K562 (cell line): ENCODE results near the gene RNF114. TPM values are rescaled to one million over a fixed set of nuclear protein-coding genes. Genes with fewer than 3 reads are reported as not detected.

Experiments used
- ATAC-seq: fragments of 200-7000 bp; cut with Tn5 transposase; 3 replicates; pipeline ENCODE4 v1.9.1; 2020; ENCODE audit warnings: moderate library complexity
- BruUV-seq: library from RNA; stranded (reverse); fragments of 400-500 nt; replicated peaks from 2 replicates; lab custom pipeline; 2021; lab: Mats Ljungman, UMichigan
- CTCF ChIA-PET: fragments of 300-600 bp; formaldehyde crosslinking; extraction: SDS; loops from one replicate; lab custom pipeline; 2021; ENCODE audit warnings: low intra/inter-chr PET ratio; lab: Yijun Ruan, JAX
- POLR2A ChIA-PET: fragments of 300-600, 350-650 bp; sonication (Branson Sonifier 250); formaldehyde crosslinking; extraction: SDS; loops from one replicate; lab custom pipeline; 2021; ENCODE audit warnings: antibody characterized with exemption, inconsistent platforms; lab: Yijun Ruan, JAX
- DNase-seq, 4 experiments: peaks; one replicate each; pipeline versions ENCODE4 v3.0.0 to v3.0.0-alpha.2; 2011 to 2018; ENCODE audit warnings: low spot score in 3 of 4, mixed read lengths in 3 of 4; ENCODE audit errors: extremely low read depth in 1 of 4
- FAIRE-seq: peaks from 2 replicates; lab custom pipeline; 2011; peaks lifted over from hg19 to GRCh38; lab: Jason Lieb, UNC
- H2AFZ ChIP-seq: 2 replicates; pipeline ENCODE4 v1.6.0; 2011; ENCODE audit warnings: low read depth, low read length, control low read depth, inconsistent platforms
- H3K27ac ChIP-seq: fragments of 200-600 bp; 3 replicates; pipeline ENCODE4 v1.8.0; 2011; ENCODE audit warnings: low read depth, mild to moderate bottlenecking, control low read depth, inconsistent platforms, low read length, moderate library complexity, mixed read lengths; ENCODE audit errors: extremely low read depth
- H3K27me3 ChIP-seq, 2 experiments: fragments of 300-600 bp in 1 of 2; 2 replicates in 1 of 2; 3 replicates in 1 of 2; pipeline versions ENCODE4 v1.6.0 to v1.8.0; 2011; ENCODE audit warnings: inconsistent platforms in 2 of 2, low read length in 2 of 2, mild to moderate bottlenecking in 1 of 2, mixed read lengths in 1 of 2, moderate library complexity in 1 of 2; ENCODE audit not compliant: control insufficient read depth in 2 of 2, insufficient read depth in 2 of 2
- H3K36me3 ChIP-seq: fragments of 300-600 bp; 3 replicates; pipeline ENCODE4 v1.8.0; 2011; ENCODE audit warnings: mild to moderate bottlenecking, low read length, inconsistent platforms; ENCODE audit not compliant: control insufficient read depth, insufficient read depth
- H3K4me1 ChIP-seq, 2 experiments: fragments of 200-600 bp in 1 of 2; replicated peaks in 1 of 2; 2 replicates in 1 of 2; 3 replicates in 1 of 2; pipeline versions ENCODE4 v1.5.1 to v1.8.0; 2011; ENCODE audit warnings: inconsistent platforms in 2 of 2, low read length in 2 of 2, mild to moderate bottlenecking in 1 of 2, mixed read lengths in 1 of 2, moderate library complexity in 1 of 2; ENCODE audit not compliant: control insufficient read depth in 2 of 2, insufficient read depth in 2 of 2
- H3K4me2 ChIP-seq: 2 replicates; pipeline ENCODE4 v1.6.1; 2011; ENCODE audit warnings: low read length, control low read depth, inconsistent platforms, mixed read lengths; ENCODE audit not compliant: insufficient read depth
- H3K4me3 ChIP-seq: fragments of 200-600 bp; sonication (generic), shearing (Covaris generic); 2 replicates; pipeline ENCODE4 v1.5.1; 2016; ENCODE audit warnings: control low read depth, inconsistent platforms
- H3K79me2 ChIP-seq: fragments of 200-600 bp; 3 replicates; pipeline ENCODE4 v1.8.0; 2011; ENCODE audit warnings: low read length, inconsistent platforms; ENCODE audit not compliant: control insufficient read depth, insufficient read depth
- H3K9ac ChIP-seq, 2 experiments: 2 replicates each; pipeline versions ENCODE4 v1.6.0 to v1.6.1; 2011; ENCODE audit warnings: low read depth in 2 of 2, low read length in 2 of 2, control low read depth in 1 of 2, inconsistent platforms in 1 of 2, mild to moderate bottlenecking in 1 of 2, mixed read lengths in 1 of 2; ENCODE audit not compliant: insufficient read depth in 1 of 2
- H3K9me1 ChIP-seq: one replicate; pipeline ENCODE4 v1.6.0; 2011; ENCODE audit warnings: inconsistent platforms, mild to moderate bottlenecking, low read length, moderate library complexity; ENCODE audit not compliant: control insufficient read depth, insufficient read depth
- H3K9me3 ChIP-seq: replicated peaks from 2 replicates; pipeline ENCODE4 v1.5.1; 2011; ENCODE audit warnings: low read depth, low read length, inconsistent platforms; ENCODE audit not compliant: control insufficient read depth, insufficient read depth
- H4K20me1 ChIP-seq: replicated peaks from 2 replicates; pipeline ENCODE4 v1.6.1; 2011; ENCODE audit warnings: low read length, inconsistent platforms, mixed read lengths; ENCODE audit not compliant: control insufficient read depth, insufficient read depth
- CEBPZ ChIP-seq: fragments of 150-350 bp; IDR thresholded peaks from 2 replicates; pipeline ENCODE4 v1.6.1; 2014; ENCODE audit warnings: low read depth, mild to moderate bottlenecking, low read length, borderline replicate concordance
- KLF6 ChIP-seq: fragments of 250-450 bp; sonication (Bioruptor Pico); IDR thresholded peaks from 2 replicates; pipeline ENCODE4 v1.4.0; 2020; ENCODE audit warnings: mild to moderate bottlenecking, moderate library complexity, borderline replicate concordance
- NCOA4 ChIP-seq: fragments of 450-650 bp; IDR thresholded peaks from 2 replicates; pipeline ENCODE4 v1.6.1; 2018; ENCODE audit warnings: mild to moderate bottlenecking; ENCODE audit not compliant: partially characterized antibody
- PHB ChIP-seq: fragments of 250-450 bp; sonication (Bioruptor Pico); IDR thresholded peaks from 2 replicates; pipeline ENCODE4 v1.5.0; 2021
- RAD21 ChIP-seq, 2 experiments: fragments of 250-450 bp in 1 of 2; fragments of 450-650 bp in 1 of 2; sonication (Bioruptor Pico) in 1 of 2; formaldehyde crosslinking in 1 of 2; IDR thresholded peaks in 1 of 2; conservative IDR thresholded peaks in 1 of 2; 2 replicates each; pipeline versions ENCODE4 v1.4.0 to v1.8.0; 2020 to 2022; ENCODE audit warnings: mild to moderate bottlenecking in 2 of 2, moderate library complexity in 1 of 2
- RNF219 ChIP-seq: fragments of 250-450 bp; sonication (Bioruptor Pico); IDR thresholded peaks from 2 replicates; pipeline ENCODE4 v1.5.0; 2022; ENCODE audit warnings: mild to moderate bottlenecking
- SMARCA5 ChIP-seq: fragments of 450-650 bp; IDR thresholded peaks from 2 replicates; pipeline ENCODE4 v1.6.1; 2016
- TRIM28 ChIP-seq: fragments of 450-650 bp; IDR thresholded peaks from 2 replicates; pipeline ENCODE4 v1.6.1; 2017
- XRCC4 ChIP-seq: IDR thresholded peaks from one replicate; pipeline ENCODE4 v1.6.1; 2011; ENCODE audit not compliant: insufficient read depth, insufficient read length; ENCODE audit errors: extremely low read depth
- ZNF561 ChIP-seq: fragments of 450-650 bp; formaldehyde crosslinking; conservative IDR thresholded peaks from 2 replicates; pipeline ENCODE4 v1.4.0; 2020; ENCODE audit warnings: mild to moderate bottlenecking, moderate library complexity
- whole genome bisulfite sequencing: fragments of 100-300 bp; shearing (Covaris generic); methylation state at CpG from one replicate; pipeline ENCODE4 v1.1.6; 2016; ENCODE audit warnings: low coverage, mixed read lengths; ENCODE audit not compliant: insufficient coverage; ENCODE audit errors: missing lambda C conversion rate; 5-methylcytosine and 5-hydroxymethylcytosine counted together
- in situ Hi-C: fragments of 300-500 bp; cut with MboI; formaldehyde crosslinking; loops from 4 replicates; pipeline ENCODE4 v1.15.0; 2018; ENCODE audit warnings: inconsistent platforms, mixed read lengths
- intact Hi-C: fragments of 100-400 bp; cut with micrococcal nuclease; formaldehyde crosslinking; loops from 2 replicates; pipeline ENCODE4 v1.14.2; 2022
- polyA plus RNA-seq, 8 experiments: library from polyadenylated mRNA; depleted of rRNA in 4 of 8; stranded (reverse) in 5 of 8; unstranded in 3 of 8; fragments of >200 nt; fragmentation: Nextera tagmentation in 2 of 8; fragmentation: Illumina TruSeq in 1 of 8; extraction: Ambion mirVana in 2 of 8; extraction: Trizol in 1 of 8; gene quantifications; 2 replicates each; pipeline versions ENCODE4 v1.2.1 to v1.2.3, GENCODE V29; 2011 to 2014; ENCODE audit warnings: inconsistent platforms in 1 of 8, missing spikeins in 1 of 8
- total RNA-seq, 7 experiments: library from RNA; depleted of rRNA in 6 of 7; stranded (reverse); fragments of >200 nt in 6 of 7; fragmentation: Illumina TruSeq in 2 of 7; extraction: Trizol in 2 of 7; gene quantifications; 2 replicates each; pipeline versions ENCODE4 v1.2.1 to v1.2.3, GENCODE V29; 2011 to 2021; ENCODE audit warnings: low replicate concordance in 1 of 7

The RNF114 gene
- total and polyA plus RNA-seq, 9 of the 15 experiments (the other 6 are each of a cell fraction or from before 2014, with no cell fraction given) = 38.6 to 111 (median 62.6) TPM

- no peak for TF ChIP-seq RNF219
- TF ChIP-seq, all 486 proteins: peak for 22
Measured at GRCh38 chr20:49982072-49982345, 45.8 kb downstream of the RNF114 start (continued).

- H3K27me3 ChIP-seq = no peaks in the 10 kb centered on the region
- WGBS = 2% methylated on average over 52 of the region's 90 CpGs
- TSS peak; percentile 87 for BruUV-seq
- peak within 1 kb of the TSS; percentile 98 for H3K4me2 ChIP-seq
- intact Hi-C loops = loop anchor here (10.0 kb wide), 1 partner anchor 482 kb away; no protein-coding TSS in a partner anchor
- peaks cover 39% of the 10 kb centered on the region; the same call in 2 of the 3 replicates for H3K36me3 ChIP-seq
- ChIA-PET POLR2A (interaction anchor here (0.6 to 5.4 kb wide), 29 partner anchors 8 to 334 kb away, joined by 3 to 74 read pairs (median 4); partner anchors contain the start of genes CEBPB and RNF114), CTCF (interaction anchor here (0.7 to 8.4 kb wide), 5 partner anchors 68 to 705 kb away, joined by 3 to 100 read pairs (median 4); partner anchors contain the start of gene ZNFX1)
- peak within 1 kb of the TSS; percentile 95 to 99 for H3K9ac ChIP-seq
- H3K4me3 ChIP-seq = peak within 1 kb of the TSS; percentile 92
- in situ Hi-C loops = loop anchor here (5.0 kb wide), 2 partner anchors 90 to 185 kb away; no protein-coding TSS in a partner anchor
- H3K9me3 ChIP-seq = no peaks in the 10 kb centered on the region
- H3K9me1 ChIP-seq = peaks cover 4% of the 10 kb centered on the region
- ATAC-seq (peak; percentile 87), FAIRE-seq (peak; percentile 68), DNase-seq (peak; percentile 91 to 98 (median 94))
- peaks cover 47% of the 10 kb centered on the region for H3K79me2 ChIP-seq
- peak within 1 kb of the TSS; percentile 89 for H3K27ac ChIP-seq
- H4K20me1 ChIP-seq = no peaks in the 10 kb centered on the region; the same call in 1 of the 2 replicates
- peak within 1 kb of the TSS; percentile 95 for H2AFZ ChIP-seq
- peaks cover 63 to 64% of the 10 kb centered on the region in 2 experiments for H3K4me1 ChIP-seq
- TF ChIP-seq XRCC4 (no peak), RAD21 (CRISPR knock-in tag; conservative IDR thresholded peaks at IDR 0.05 in 1 of 2, IDR thresholded peaks at IDR 0.05 in 1 of 2) (peak; percentile 81 to 83), PHB (CRISPR knock-in tag) (no peak), KLF6 (CRISPR knock-in tag) (no peak), NCOA4 (no peak), ZNF561 (no peak), SMARCA5 (no peak; the same call in 1 of the 2 replicates), CEBPZ (no peak), TRIM28 (no peak; the same call in 1 of the 2 replicates)
Measured at GRCh38 chr20:49982346-49983122, 46.3 kb downstream of the RNF114 start, which contains the start of gene SNAI1. Gene SNAI1, plus strand, starts transcription at chr20:49982980. Its CDS starts 80 bp downstream, at chr20:49983060.
